AG04449 (cell line): Measurements from ENCODE around the gene PDK4.

Source experiments
- CTCF ChIA-PET: fragments of 350-600 bp; formaldehyde crosslinking; extraction: SDS; loops from one replicate; lab custom pipeline; 2021; ENCODE audit warnings: antibody characterized with exemption; lab: Yijun Ruan, JAX
- POLR2A ChIA-PET: fragments of 400-600, 350-600 bp; formaldehyde crosslinking; extraction: SDS; loops from one replicate; lab custom pipeline; 2020; ENCODE audit warnings: antibody characterized with exemption, inconsistent platforms; lab: Yijun Ruan, JAX
- DNase-seq: peaks from one replicate; pipeline ENCODE4 v3.0.0-alpha.2; 2010; ENCODE audit warnings: low read depth, low spot score
- H3K4me3 ChIP-seq: 2 replicates; pipeline ENCODE4 v1.5.1; 2011; ENCODE audit warnings: low read depth, mild to moderate bottlenecking, control low read depth, low read length
- CTCF ChIP-seq: IDR thresholded peaks from one replicate; pipeline ENCODE4 v1.5.1; 2011; ENCODE audit warnings: mild to moderate bottlenecking, moderate library complexity, low read length, control low read depth, inconsistent platforms; ENCODE audit not compliant: insufficient read depth; ENCODE audit errors: missing control alignments

PDK4 gene

DNA sequence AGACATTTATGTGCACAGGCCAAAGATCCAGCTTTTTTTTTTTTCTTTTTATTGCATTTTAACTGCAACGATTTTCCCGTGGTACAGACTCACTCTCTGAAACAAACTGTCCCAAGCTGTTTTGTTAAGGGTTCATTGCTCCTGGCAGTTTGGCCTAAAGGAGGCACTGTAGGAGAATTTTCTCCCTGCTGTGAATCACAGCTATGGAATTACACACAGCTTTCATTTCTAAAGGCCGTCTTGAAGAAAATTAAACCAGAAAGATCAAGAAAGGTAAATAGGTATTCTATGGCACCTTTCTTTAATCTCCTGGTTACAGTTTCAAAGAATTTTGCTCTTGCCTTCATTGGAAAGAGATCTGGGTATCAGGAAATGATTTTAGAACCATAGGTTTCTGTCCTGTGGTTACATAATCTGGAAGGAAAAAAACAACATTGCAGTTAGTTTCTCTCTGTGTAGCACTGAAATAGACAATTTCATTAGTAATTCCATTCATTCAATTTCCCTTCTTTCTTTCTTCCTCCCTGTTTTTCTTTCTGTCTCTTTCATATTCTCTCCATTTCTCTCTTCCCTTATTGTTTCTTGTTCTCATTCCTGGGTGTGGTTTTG is 51.2 kb downstream of the PDK4 start:
- peak overlapping the region; percentile 24; the same call in 1 of the 2 replicates for H3K4me3 ChIP-seq
- DNase-seq, result no peak
- ChIA-PET POLR2A (no interaction called here), CTCF (interaction anchor here (0.6 to 11.1 kb wide), 18 partner anchors 9 to 296 kb away, joined by 3 to 189 read pairs (median 4); no protein-coding TSS in a partner anchor)
- TF ChIP-seq CTCF, result peak; percentile 61

DNA sequence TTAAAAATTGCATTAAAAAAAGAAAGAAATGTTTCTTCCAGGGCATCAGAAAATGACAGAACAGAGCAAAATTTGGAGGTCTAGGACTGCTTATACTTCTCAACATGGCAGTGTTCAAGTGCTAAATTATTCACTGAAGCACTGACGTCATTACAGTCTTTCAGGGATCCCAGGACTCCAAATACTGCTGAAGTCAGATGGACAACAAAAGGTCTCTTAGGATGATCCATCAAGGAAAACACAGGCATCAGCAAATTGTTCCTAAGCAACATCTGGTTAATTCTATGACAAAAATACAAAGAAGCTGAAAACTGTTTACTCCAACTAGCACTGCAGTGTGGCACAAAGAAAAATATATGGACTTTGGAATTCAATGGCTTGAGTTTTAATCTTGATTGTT is 52.1 kb downstream of the PDK4 start:
- no peak for TF ChIP-seq CTCF
- H3K4me3 ChIP-seq, result no peak overlapping the region
- ChIA-PET CTCF (interaction anchor here (0.6 to 11.1 kb wide), 11 partner anchors 8 to 145 kb away, joined by 3 to 189 read pairs (median 6); no protein-coding TSS in a partner anchor), POLR2A (no interaction called here)
- no peak for DNase-seq

GRCh38 chr7:95543312-95543711 is 53.0 kb downstream of the PDK4 start:
- no peak for TF ChIP-seq CTCF
- DNase-seq, result no peak
- CTCF ChIA-PET, result interaction anchor here (0.7 to 11.1 kb wide), 8 partner anchors 10 to 146 kb away, joined by 3 to 189 read pairs (median 13); no protein-coding TSS in a partner anchor
- POLR2A ChIA-PET, result no interaction called here
- H3K4me3 ChIP-seq, result no peak overlapping the region

- no peak overlapping the region for H3K4me3 ChIP-seq
- CTCF ChIA-PET, result interaction anchor here (0.7 to 11.1 kb wide), 4 partner anchors 13 to 149 kb away, joined by 3 to 189 read pairs (median 34); no protein-coding TSS in a partner anchor
- no peak for DNase-seq
- POLR2A ChIA-PET, result no interaction called here
- TF ChIP-seq CTCF, result no peak
Measured at GRCh38 chr7:95540366-95540765, 56.0 kb downstream of the PDK4 start.

- no peak for TF ChIP-seq CTCF
- DNase-seq, result no peak
- no peak overlapping the region for H3K4me3 ChIP-seq
- POLR2A ChIA-PET, result no interaction called here
- CTCF ChIA-PET, result interaction anchor here (0.7 to 11.1 kb wide), 4 partner anchors 12 to 150 kb away, joined by 3 to 189 read pairs (median 34); no protein-coding TSS in a partner anchor
Measured at GRCh38 chr7:95539426-95539825, 56.9 kb downstream of the PDK4 start.

DNA sequence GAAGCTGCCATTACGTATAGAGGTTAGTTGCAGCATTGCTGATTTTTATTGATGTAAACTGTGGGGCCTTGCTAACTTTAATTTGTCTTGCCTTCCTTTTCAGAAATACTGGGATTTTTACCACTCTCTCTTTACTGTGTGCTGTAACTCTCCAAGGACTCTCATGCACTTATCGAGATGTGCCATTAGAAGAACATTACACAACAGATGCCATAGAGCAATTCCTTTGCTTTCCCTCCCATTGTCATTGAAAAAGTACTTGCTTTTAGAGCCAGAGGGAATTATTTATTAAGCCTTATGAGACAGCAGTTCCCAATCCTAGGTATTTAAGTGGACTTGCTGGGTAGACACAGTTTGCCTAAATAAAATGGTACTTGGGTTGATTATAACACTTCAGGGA is 58.8 kb downstream of the PDK4 start:
- ChIA-PET POLR2A (no interaction called here), CTCF (interaction anchor here (7.4 to 18.1 kb wide), 2 partner anchors 10 to 152 kb away, joined by 65 to 556 read pairs; no protein-coding TSS in a partner anchor)
- DNase-seq, result no peak
- no peak for TF ChIP-seq CTCF
- no peak overlapping the region for H3K4me3 ChIP-seq
